Thyroid gland (tissue), 4 donors: ENCODE results near the gene ABHD1.

ENCODE experiments used
- CTCF ChIP-seq, 6 experiments: fragments of 200-600 bp in 3 of 6; fragments of 450-650 bp in 3 of 6; sonication (generic) in 3 of 6; IDR thresholded peaks; one replicate each; pipeline ENCODE4 v1.5.1; 2016 to 2019; ENCODE audit warnings: antibody characterized with exemption in 6 of 6, mild to moderate bottlenecking in 2 of 6, inconsistent platforms in 1 of 6, moderate library complexity in 1 of 6
- POLR2A ChIP-seq, 2 donors: fragments of 450-650 bp; IDR thresholded peaks; one replicate each; pipeline ENCODE4 v1.6.1; 2017; ENCODE audit warnings: antibody characterized with exemption in 2 of 2, mild to moderate bottlenecking in 2 of 2, moderate library complexity in 1 of 2

DNA sequence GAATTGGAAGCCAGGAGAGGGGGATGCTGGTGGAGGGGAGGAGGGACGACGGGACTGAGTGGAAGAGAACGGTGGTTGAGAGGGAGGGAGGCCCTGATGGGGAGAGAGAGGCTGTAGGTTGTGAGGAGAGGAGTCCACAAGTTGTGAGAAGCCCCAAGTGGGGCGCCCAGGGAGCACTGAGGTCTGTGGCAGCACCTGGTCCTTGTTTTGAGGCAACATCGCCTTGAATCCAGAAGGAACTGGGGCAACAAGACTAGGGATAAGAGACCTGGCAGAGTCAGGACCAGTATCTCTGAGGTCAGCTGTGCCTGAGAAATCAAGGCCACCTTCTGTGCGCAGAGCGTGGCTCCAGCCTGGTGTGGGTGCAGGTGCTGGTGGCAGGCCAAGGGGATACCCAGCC lies 14.5 kb downstream of the ABHD1 start:
- TF ChIP-seq CTCF (IDR thresholded peaks at IDR 0.05) (no peak), POLR2A (IDR thresholded peaks at IDR 0.05) (no peak)
